SHP77 treated with DMSO at 0.1 percent for 48 hours (cell line): ENCODE results near the gene GALNT1.

Experiments used
- DNase-seq: peaks from one replicate; lab custom pipeline; 2025; lab: John Stamatoyannopoulos, UW

GALNT1 gene

GRCh38 chr18:35673682-35674081, 92.1 kb downstream of the GALNT1 start:
- DNase-seq, result no peak

DNA sequence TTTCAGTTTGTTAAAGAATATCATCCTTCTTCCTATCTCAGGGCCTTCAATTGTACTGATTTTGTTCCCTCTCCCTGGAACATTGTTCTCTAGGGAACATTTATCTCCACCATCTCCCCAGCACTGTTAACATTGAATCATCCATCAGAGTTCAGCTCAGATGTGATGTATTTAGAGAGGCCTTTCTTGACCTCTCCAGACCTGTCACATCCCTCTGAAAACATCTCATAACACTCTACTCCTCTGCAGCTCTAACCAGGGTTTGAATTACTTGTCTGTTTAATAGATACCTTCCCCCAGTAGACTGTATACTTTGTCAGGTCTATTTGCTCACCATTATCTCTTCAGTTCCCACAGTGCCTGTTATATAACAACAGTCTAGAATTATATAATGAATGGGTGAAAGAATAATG, 98.6 kb downstream of the GALNT1 start:
- no peak for DNase-seq

- DNase-seq, result no peak
These were observed 100.8 kb downstream of the GALNT1 start for GRCh38 chr18:35682281-35682867.

GRCh38 chr18:35683021-35683420, 101.5 kb downstream of the GALNT1 start:
- DNase-seq, result no peak

GRCh38 chr18:35688757-35689156, 107.2 kb downstream of the GALNT1 start:
- DNase-seq, result no peak

DNA sequence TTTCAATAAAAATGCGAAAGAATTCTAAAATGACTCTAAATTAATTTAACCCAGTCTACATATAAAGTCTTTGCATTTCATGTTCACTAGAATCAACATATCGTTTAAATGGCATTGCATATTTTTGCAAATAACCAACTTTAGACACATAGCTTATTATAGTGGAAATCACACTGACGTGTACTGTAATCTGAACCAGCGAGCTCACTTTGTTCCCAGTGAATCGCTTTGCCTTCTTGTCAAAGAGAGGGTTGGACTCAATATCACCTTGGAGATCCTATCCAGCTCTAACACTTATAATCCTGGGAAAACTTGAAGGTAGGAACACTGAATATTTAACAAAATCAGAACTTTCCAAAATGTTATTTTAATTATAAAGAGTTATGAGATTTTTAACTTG, 108.2 kb downstream of the GALNT1 start:
- no peak for DNase-seq

DNA sequence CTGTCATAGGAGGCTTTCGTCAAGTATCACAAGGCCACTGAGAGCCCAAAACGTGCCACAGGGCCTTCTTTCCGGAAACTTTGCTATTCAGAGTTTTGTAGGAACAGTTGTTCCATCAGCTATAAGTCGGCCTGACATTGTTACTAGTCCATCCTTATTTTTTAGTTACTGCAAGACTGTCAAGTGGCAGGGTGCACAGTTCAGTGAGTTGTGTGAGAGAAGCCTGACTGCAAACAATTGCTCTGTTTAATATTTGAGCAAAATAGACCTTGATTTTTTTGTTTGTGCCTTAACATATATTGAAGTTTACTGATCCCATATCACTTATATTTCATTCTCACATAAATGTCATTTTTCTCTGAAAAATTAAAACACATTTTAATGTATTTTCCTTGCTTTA, 110.1 kb downstream of the GALNT1 start:
- DNase-seq, result no peak

GRCh38 chr18:35692866-35693265, 111.3 kb downstream of the GALNT1 start:
- no peak for DNase-seq

GRCh38 chr18:35693829-35694228, 112.3 kb downstream of the GALNT1 start:
- no peak for DNase-seq

GRCh38 chr18:35694808-35695207, 113.3 kb downstream of the GALNT1 start:
- no peak for DNase-seq

DNA sequence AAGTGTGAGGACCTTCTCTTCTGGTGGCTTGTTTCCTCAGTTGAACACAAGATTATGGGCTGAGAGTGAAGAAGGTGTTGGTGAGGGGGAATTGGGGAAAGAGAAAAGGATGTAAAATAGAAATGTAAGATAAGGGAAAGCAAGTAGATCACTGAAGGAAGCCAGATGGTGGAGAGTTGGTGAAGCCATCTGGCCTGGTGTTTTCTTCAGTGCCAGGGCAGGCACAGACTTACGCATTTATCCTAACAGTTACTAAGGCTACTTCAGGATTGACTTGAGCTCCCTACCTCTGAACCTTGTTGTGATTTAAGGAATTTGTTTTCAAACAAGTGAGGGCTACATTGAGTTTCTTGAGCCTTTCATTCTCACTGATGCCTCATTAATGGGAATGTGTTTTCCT, 113.8 kb downstream of the GALNT1 start:
- no peak for DNase-seq

DNA sequence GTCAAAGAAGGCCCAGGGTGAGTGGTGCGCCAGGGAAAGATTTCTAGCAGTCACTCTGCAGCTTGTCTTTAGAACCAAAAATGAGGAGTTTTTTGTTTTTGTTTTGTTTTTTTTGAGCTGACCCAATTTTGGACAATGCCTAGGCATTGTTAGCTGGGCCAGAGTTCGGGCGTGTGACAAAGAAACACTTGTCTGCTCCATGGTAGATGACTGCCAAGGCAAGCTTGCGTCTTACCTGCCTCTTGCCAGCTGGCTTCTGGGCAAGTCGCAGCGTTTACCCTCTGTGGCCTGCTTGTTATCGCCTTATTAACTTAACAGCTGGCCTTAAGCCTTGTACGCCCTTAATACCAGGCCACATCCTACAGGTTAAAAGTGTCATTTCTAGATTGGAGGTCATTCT, 114.3 kb downstream of the GALNT1 start:
- no peak for DNase-seq

- DNase-seq, result no peak
These were observed 114.8 kb downstream of the GALNT1 start for GRCh38 chr18:35696307-35696706.

DNA sequence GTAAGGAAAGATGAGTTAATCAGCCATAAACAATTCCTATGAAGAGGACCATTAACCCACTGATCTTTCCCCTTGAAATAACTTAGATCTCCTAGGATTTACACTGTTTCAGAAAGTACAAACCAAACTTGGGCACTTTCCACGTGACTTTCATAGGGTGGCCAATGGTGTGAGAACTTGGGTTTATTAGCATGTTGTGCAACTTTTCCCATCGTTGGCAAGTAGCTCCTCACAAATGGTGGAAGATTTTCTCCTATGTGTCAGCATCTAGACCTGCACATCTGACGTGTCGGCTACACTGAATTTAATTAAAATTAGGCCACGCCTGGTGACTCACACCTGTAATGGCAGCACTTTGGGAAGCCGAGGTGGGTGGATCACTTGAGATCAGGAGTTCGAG, 116.3 kb downstream of the GALNT1 start:
- DNase-seq, result no peak

GRCh38 chr18:35703043-35703688, 121.6 kb downstream of the GALNT1 start:
- no peak for DNase-seq

- DNase-seq, result no peak
These were observed 124.4 kb downstream of the GALNT1 start for GRCh38 chr18:35705988-35706387.

- DNase-seq, result no peak
These were observed 125.7 kb downstream of the GALNT1 start for GRCh38 chr18:35707247-35707646.

DNA sequence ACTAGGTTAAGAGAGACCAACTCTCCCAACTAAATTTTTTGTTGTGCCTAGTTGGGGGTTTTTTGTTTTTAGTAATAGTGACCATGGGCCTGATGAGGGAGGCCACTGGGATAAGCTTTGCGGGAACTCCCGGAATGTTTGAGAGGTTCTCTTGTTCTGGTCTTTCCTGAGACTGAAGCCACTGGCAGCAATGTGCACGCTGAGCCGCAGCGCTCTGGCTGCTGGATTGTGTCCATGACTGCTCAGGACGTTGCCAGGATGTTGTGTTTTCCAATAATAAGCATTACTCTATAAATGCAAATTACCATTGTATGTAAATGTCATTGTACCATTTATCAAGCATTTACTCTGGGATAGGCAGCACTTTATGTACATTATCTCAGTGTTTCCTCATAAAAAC, 126.1 kb downstream of the GALNT1 start:
- DNase-seq, result no peak

- no peak for DNase-seq
These were observed 129.0 kb downstream of the GALNT1 start for GRCh38 chr18:35710581-35710980.

DNA sequence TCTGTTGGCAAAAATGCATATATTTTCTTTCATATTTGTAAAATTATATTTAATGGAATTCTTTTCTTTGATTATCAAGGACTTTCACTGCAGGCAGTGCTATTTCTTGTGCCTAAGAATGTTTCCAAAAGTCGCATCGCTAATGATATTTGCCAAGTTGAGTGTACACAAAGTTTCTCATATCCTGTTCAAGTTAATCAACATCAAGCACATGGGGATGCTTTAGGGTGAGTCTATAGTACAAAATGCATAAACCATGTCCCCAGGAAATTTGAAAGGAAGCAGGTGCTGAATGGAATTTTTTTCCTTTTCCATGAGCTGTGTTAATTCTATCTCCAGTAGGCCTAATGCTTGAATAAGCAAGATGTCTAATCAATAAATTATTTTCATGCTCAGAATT, 129.7 kb downstream of the GALNT1 start:
- no peak for DNase-seq

DNA sequence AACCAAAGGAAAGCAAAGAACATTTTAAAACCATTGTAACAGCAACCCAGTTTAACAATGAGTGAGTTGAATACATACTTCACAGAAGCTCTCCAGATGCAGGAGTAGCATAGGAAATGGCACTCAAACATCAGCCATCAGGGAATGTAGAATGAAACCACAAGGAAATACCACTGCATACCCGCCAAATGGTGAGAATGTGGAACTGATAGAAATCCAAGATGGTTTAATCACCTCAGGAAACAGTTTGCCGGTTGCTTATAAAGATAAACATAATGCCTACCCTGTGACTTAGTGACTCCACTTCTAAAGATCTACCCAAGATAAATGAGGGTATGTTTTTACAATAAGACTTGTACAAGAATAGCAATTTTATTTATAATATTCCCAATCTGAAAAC, 132.0 kb downstream of the GALNT1 start:
- DNase-seq, result no peak

DNA sequence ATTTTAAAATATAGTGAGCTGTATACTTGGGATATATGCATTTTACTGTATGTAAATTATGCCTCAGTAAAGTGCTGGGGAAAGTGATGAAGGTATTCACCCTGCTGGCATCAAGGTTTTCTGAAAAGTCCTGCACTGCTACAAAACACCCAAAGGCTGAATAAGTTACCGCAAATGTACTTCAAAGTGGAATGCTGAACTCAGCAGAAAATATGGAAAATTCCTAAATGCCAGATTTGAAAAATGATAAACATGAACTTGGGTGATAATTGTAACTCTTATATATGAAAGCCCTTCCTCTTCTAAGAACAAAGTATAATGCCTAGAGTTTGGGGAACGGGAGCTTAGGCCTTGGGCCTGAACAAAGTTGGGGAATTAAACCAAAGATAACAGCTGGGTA, 133.0 kb downstream of the GALNT1 start:
- DNase-seq, result no peak

DNA sequence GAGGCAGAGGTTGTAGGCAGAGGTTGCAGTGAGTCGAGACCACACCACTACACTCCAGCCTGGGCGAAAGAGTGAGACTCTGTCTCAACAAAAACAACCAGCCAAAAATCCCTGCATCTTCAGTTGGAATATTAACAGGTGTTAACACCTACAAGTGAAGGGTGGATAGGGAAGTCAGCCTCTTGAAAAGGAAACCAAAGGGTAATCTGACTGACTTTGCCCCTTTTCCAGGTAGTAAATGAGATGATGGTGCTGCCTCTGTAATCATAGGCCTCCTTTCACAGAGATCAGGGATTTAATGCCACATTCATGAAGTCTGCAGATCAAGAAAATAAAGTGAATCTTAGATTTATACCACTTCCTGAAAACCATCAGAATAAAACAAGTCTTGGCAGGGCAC, 133.6 kb downstream of the GALNT1 start:
- no peak for DNase-seq

- DNase-seq, result no peak
These were observed 134.8 kb downstream of the GALNT1 start for GRCh38 chr18:35716169-35716831.
